ENCODE data around the gene SHH.
"Not testable (repeated sequence)": the region's sequence is repeated elsewhere in the genome, so short reads cannot be mapped to it uniquely, and the experiment has no call there.

SHH gene

DNA sequence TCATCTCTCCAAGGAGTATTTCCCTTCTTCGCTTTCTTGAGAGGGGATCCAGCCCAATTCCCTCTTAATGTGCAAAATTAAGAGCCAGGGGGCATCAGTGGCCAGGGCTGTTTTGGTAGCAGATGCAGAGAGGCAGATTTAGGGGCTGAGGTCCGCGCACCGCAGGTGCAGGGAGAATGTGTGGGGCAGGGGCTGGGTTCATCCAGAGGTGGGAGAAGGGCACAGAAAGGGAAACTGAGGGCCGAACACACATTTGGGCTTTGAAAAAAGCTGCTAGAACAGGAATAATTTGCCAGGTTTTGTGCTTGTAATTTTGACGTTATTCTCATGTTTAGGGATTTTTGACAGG, 6.5 kb upstream of the SHH start:
- no peak for DNase-seq

DNA sequence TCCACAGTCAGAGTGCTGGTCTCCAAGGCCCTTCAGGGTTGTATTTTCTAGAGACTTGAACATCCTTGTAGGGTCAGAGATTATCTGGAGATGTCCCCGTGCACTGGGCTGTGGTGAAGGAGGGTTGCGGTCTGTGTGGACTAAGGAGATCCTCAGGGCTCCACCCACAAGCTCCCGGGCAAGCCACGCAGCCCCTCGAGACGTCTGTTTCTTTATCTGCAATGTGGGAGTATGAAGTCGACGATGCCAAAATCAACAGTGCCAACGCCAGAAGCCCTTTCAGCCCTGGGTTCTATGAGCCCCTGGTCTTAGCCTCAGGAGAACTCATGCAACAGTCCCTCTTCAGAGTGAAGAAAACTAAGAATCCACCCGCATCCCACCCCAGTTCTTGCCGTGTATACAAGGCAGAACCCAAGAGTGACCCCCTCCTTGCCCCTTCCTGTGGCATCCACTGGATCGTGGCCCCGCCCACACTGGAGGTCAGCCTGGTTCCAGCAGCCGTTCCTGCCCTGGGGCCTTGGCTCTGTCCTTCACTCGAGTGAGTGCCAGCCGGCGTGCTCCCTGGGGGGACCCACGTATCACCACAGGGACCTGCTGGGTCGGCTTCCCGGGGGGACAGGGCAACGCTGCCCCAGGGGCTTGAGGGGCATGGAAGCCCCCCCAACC, 6.0 kb upstream of the SHH start:
- no peak for DNase-seq

DNA sequence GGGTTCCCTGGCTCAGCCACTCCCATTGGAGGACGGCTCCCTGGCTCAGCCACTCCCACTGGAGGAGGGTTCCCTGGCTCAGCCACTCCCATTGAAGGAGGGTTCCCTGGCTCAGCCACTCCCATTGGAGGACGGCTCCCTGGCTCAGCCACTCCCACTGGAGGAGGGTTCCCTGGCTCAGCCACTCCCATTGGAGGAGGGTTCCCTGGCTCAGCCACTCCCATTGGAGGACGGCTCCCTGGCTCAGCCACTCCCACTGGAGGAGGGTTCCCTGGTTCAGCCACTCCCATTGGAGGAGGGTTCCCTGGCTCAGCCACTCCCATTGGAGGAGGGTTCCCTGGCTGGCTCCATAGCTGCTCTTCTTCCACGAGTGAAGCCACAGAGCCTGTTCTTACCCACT, 5.3 kb upstream of the SHH start:
- not testable (repeated sequence) for DNase-seq

DNA sequence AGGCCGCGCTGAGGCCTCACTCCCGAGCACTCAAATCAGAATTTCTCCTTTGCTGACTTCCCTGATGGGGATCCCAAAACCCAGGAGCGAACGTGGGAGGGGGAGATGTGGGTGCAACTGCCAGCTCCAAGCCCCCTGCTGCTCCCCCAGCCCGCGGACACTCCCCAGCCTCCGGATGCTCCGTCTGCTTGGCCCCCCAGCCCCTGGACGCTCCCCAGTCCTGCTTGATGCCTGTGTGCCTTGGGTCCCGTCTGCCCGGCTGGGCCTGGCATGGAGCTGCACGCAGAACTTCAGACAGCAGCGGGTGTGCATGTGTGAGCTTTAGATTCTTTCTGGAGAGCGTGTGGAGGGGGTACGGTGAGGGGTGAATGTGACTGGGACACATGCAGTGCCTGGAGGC, 4.7 kb upstream of the SHH start:
- DNase-seq: no peak

DNA sequence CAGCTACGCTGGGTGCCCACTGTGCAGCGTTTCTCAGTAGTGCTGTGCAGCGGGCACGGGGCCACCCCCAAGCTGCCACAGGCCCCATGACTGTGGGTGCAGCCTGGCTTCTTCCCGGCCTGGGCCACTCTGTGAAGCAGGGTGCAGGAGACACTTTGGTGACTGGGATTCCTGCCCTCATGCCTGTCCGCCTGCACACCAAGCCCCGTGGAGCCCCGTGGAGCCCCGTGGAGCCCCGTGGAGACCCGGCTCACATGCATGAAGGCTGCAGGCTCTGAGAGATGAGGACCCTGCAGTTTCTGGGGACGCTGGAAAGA, 3.9 kb upstream of the SHH start:
- no peak for DNase-seq

DNA sequence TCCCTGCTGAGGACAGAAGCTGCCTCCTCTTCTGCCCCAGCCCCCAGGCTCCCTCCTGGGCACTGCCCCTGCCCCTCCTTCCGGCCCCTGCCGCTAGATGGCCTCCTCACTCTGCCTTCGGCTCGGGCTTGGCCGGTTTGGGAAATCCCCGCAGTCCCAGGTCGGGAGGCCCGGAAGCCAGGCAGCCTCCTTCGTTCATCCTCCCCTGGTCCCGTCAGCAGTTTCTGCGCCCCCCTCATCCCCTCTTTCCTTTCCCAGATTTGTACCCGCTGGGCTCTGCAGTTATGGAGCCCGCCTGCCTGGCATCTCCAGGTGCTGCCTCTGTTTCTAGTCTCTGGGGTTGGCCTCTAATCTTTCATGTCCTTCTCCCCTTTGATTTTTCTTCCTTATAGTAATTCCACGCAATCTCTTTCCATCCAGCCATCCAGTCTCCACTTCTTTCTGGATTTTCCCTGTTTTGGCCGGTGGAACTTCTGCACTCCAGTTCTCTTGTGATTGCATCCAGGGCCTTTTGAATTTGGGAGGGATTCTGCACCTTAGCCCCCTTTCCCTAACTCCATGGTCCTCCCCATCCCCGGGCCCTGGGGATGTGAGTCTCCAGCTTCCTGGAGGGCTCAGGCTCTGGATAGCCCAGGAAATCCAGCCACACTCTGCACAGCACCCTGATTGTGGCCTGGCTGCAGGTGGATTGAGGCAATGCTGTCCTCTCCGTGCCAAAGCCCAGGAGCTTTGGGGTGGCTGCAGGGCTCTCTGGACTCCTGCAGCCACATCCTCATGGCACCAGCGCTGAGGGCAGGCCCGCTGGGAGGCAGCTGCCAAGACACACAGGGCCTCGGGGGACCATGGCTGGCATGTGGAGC, 3.3 kb upstream of the SHH start:
- peak in 1 of 2 experiments; percentile 22 for DNase-seq

DNA sequence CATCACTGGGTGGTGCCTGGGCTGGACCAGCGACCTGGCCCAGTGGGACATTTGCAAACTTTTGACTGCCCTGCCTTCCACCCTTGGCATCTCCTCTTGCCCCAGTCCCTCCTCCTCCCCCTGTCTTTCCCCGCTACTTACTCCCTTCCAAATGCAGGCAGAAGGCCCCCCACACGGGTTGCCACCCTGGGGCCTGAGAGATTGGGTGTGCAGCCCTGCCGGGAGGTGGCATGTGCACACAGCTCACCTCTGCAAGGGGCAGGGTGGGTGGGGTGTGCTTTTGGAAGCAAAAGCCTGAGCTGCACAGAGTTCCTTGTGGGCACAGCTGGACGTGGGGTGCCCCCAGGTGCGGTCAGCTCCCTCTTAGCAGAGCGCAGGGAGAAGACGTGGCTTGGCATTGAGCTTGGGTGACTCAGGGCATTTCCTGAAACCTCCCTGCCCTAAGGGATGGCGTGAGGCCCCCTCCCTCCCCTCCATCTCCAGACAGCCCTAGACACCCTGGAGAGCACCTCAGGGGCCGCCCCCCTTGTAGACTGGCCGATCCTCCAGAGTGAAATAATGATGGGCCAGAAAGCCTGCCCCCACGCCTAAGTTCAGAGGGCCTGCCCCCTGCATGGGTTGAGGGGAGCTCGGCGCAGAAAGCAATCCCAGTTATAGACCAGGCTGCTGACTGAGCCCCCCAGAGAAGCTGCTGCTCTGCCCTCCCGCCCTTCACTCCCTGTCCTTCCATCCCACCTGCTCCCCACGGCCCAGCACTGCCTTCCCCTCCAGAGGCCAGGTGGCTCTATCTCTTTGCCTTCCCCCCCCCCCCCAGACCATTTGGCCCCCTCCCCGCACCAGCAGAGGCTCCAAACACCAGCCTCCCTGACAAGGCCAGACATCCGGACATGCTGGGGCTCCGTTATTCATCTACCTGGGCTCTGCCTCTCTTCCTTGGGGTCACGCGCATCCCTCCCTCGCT, 2.3 kb upstream of the SHH start:
- no peak for DNase-seq

DNA sequence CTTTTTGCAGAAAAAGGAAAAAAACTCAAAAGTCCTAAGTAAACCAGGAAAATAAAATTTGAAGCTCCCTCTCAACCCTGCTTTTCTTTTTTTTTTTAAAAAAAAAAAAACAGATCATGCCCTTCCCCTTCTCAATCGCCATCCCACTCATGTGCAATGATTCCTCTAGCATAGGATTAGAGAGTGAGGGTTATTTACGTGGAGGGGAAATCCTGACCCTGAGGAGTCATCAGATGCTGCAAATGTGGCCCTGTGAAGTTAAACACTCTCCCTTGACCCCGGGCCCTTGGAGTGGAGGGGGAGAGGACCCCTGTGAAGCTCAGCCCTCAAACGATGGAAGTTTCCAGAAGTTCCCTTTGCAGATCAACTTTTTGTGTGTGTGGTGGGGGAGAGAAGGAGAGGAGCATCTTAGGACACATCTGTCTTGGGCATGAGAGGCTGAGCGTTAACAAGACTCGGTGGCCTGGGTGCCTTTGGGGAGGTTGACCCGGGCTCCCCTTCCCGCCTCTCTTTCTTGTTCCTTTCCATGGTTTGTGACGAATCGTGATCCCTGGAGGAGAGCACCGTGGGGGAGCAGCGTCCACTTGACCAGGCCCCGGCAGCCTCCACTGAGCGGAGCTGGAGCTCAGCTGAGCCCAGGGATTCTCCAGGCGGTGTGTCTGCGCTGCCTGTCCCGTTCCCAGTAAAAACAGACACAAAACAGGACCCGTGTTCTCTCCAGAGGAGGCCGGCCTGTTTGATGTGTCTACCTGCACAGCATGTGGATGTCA, 1.5 kb upstream of the SHH start:
- no peak for DNase-seq

DNA sequence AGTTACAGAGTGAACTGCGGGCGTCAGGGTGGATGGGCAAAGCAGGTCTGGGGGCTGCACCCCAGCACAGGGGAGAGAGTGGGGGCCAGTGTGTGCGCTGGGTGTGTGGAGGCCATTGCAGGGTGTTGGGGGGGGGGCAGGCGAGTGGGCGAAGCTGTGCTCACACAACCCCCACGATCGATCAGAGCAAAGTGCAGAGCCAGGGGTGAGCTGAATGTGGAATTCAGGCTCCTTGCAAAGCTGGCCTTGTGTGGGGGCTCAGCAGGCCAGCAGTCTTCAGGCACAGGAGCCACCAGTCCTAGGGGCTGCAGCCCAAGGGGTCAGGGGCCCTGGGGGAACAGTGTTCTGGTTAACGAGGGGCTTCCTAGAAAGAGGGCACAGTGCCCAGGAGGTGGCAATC, 862 bp upstream of the SHH start:
- no peak for DNase-seq

DNA sequence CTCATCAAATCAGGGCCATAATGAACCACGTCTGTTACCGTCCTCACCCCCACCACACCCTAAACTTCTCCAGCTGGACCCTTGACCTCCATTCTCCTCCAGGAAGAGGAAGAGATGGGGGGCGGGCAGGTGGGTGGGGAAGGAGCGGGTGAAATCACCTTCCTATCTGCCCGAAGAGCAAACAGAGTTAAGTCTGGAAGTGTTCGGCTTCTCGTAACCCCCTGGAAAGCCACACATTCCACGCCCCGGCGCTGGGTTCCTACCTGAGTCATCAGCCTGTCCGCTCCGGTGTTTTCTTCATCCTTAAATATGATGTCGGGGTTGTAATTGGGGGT, 736 bp downstream of the SHH start:
- no peak for DNase-seq

DNA sequence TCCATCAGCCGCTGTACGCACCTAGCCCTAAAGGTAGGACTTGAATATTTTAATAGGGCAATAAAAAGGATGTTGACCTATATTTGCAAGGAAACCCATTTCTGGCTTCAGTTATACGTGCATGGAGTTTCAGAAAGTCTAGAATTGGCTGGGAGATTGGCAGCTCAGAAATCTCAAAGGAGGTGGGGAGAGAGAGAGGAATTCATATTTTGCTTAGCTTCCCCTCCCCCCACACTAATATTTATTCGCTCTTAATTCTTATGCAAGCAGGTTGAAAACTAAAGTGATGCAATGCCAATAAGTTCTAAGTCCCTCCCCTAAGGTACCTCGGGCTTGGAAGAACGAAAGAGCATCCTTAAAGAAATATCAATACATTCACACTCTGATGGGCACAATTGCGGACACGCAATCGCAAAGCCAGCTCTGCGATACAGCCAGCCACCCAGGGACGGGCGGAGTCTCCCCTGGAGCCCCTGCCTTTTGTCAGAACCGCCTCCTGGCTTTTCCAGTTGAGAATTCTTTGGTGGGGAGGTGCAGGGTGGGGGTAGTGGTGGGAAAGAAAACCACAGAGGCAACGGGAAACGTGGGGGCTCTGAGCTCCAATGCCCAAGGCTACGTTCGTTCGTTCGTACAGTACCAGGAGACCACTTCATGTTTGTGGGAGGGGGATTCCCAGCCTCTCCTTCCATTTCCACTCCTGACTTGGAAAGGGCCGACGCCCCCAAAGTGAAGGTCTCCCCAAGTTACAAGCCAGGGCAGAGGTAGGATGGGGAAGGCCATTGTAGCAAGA, 1.3 kb downstream of the SHH start:
- no peak for DNase-seq

DNA sequence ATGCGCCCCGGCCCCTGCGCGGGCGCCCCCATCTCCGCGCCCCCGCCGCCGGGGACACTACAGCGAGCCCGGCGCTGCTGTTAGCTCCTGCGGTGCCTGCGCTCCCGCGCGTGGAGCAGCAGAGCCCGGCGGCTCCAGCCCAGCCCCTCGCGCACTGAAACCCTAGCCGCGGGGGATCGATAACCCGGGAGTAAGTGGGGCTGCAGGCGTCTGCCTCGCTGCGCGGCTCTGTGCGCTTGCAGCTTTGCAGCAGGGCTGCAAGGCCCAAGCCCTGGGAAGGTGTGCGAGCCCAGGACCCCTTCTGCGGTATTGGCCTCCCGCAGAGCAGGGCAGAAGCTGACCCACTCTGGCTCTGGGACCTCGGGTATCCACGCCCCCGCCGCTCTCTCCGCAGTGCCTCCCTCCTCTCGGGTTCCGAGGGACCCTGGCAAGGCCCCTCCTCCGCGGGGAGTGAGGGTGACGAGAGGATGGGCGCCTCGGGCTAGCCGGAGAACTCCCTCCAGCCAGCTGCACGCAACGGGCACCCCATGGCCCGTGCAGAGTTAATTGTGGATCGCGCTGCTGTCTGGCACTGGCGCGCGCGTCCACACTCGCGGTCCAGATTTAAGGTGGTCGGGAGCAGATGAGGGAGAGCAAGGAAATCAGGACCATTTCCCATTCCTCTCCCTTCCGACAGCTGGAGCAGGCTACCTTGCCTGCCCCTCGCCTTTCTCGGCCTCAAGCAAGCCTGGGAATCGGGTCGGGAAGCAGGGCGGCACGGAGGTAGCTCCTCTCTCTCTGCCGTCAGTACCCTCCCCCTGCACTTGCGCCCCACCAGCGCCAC, 2.1 kb downstream of the SHH start:
- DNase-seq: no peak

DNA sequence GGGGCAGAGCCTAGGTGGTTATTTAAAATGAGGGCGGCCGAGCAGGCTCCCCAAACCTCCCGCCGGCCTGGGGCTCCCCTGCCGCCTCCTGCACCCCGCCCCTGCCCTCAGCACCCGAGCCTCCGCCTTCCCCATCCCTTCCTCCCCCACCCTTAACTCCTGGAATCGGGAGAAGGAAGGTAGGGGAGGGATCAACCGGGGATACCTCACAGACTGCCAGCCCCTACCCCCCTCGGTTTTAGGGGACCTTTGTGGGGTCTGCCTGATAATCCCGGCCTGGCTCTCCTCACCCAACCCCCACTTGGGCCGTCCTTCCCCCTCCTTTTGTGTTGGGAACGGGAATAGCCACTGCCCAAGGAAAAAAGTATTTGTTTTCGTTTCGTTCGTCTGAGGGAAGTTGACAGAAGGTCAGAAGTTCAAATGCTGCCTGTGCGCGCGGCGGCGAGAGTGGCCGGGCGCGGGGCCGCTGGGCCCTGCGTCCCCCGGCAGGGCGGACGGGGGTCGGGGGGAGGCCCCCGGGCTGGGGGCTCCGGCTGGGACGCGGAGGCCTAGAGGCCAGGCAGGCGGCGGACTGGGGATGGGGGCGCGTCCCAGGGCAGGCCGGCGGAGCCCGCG, 2.8 kb downstream of the SHH start:
- no peak for DNase-seq

DNA sequence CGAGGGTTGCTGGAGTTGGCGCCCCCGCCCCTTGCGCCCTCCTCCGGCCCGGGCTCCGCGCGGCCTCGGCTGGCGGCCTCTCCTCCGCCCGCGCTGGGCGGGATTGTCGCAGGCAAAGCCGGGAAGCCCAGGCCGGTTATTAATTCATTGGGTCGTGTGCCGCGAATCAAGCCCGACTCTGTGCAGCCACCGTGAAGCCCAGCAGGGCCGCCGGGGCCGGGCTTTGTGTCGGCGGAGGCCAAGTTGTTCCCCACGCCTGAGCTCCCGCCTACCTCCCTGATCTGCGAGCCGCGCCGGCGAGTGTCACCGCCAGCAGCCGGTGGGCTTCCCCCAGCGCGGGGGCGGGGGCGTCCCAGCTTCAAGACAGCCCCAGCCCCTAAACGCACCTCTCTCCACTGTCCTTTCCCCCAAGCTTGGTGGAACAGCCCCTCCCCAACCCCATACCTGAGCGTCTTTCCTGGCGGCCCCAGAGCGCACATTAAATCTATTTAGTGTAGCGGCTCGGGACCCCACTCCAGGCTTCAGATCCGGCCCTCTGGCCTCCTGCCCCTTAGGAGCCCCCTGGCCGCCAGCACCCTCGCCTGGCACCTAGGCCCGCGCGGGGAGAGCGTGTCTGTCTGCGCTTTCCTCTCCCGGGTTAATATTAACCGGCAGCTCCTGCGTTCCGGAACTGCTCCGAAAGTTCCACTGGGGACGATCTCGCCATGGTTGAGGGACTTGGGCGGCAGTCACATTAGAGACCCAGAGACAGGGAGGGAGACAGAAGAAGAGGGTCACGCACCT, 3.5 kb downstream of the SHH start:
- DNase-seq: no peak

DNA sequence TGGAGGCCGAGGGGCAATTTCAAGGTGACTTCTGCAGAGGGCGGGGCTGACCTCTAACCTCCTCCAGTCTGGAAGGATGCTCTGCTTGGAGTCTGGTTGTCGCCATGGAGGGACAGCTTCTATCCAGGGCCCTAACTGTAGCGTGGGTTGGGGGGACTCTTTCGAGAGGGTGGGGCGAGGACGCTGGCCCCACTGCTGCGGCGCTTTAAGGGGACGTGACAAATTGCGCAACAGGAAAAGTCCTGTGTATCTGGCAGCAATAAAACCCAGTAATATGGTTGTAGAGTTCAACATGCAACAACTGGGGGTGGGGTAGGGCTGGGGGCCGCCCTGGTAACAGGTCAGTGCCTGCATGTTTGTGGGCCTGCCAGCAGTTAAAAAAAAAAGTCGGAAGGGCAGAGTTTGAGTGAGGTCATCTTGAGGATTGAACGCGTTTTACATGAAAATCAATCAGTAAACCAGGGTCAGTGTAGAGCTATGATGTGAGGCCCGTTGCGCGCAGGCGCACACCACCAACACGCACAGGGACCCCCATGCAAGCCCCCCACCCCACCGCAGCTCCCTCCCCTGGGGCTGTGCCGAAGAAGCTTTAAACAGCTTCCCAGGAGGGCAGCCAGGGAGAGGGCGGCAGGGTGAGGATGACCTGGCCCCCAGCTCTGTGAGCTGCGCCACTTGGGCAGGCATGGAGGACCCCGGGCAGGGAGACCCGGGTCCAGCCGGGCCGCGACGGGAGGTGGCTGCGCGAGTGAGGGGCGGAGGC, 4.3 kb downstream of the SHH start:
- no peak for DNase-seq

DNA sequence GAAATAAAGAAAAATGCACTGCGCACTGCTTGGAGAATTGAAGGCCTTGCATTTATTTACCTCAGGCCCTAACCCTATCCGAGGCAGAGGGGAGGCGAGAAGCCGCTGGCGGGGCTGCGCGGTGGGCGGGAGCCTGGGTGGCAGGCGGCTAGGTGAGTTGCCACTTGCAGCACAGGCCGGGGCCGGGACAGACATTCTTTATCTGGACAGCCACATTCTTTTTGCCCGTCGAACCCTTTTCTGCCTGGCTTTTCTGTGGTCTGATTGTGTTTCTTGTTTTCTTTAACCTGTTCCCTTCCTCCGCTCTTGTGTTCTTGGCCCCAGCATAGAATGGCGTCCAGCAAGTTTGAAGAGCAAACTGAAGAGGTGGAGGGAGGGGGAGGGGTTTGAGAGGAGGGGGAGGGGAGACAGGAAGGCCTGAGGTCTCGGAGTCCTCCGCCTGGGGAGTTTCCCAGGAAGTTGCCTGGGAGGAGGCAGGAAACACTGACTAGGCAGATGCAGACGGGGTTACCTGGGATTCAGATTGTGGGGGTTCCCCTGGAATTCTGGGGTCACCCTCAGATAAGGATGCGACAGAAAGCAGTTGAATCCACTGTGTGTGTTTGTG, 5.1 kb downstream of the SHH start:
- no peak for DNase-seq

DNA sequence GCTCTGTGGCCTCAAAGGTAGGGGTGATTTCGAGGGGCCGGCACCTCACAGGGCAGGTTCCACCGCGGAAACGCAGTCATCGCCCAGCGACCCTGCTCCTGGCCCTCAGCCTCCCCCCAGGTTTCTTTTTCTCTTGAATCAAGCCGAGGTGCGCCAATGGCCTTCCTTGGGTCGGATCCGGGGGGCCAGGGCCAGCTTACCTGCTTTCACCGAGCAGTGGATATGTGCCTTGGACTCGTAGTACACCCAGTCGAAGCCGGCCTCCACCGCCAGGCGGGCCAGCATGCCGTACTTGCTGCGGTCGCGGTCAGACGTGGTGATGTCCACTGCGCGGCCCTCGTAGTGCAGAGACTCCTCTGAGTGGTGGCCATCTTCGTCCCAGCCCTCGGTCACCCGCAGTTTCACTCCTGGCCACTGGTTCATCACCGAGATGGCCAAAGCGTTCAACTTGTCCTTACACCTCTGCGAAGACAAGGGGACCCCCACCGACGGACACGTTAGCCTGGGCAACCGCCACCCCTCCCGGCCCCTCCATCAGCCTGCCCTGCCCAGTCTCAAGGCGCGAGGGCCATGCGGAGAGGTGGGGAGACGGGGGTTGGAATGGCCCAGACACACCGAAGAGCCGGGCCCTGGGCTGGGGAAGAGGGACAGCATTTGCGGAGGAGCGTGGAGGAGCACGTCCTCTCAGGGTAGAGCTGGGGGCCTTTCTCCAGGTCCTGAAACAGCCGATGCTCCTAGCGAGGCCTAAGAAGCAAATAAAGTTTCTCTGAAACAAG, 6.0 kb downstream of the SHH start:
- DNase-seq: no peak

DNA sequence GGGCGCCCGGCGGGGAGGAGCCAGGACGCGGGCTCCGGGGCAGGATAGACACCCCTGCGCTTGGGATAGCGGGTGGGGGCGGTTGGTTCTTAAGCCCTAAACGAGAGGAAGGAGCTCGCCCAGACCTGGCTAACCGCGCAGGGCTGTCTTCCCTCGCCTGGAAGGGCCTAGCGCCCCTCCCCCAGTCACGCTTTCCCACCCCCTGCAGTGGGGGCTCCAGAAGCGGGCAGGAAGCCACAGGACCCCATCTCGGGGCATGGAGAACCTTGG, 6.5 kb downstream of the SHH start:
- DNase-seq: no peak

Measured in SHP77 (cell line).